Astrocyte of the spinal cord (primary cell): ENCODE measurements around the gene PRMT2.

Experiments used
- DNase-seq: peaks from one replicate; pipeline ENCODE4 v3.0.0; 2011; ENCODE audit warnings: low read depth, low spot score
- H3K4me3 ChIP-seq: 2 replicates; pipeline ENCODE4 v1.5.1; 2011; ENCODE audit warnings: low read depth, mild to moderate bottlenecking, low read length, moderate library complexity
- in situ Hi-C: cut with HindIII; loops from 2 replicates; pipeline ENCODE4 v1.10.0; 2017; ENCODE audit warnings: low sequenced_read_pairs
- TF ChIP-seq, protein P1 (sequence below): IDR thresholded peaks from 2 replicates; pipeline ENCODE4 v1.5.1; 2012; ENCODE audit warnings: low read depth, mild to moderate bottlenecking, low read length, inconsistent platforms

Gene PRMT2

DNA sequence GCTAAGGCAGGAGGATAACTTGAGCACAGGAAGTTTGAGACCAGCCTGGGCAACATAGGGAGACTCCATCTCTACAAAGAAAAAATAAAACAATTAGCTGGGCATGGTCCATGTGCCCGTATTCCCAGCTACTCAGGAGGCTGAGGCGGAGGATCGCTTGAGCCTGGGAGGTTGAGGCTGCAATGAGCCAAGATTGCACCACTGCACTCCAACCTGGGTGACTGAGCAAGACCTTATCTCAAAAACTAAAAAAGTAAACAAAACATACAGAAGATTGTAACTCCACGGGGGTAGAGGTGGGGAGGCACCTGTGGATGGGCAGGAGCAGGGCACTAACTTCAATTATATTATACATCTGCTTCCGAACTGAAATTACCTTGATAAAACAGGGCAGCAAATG is 35.2 kb upstream of the PRMT2 start:
- no peak overlapping the region for H3K4me3 ChIP-seq
- in situ Hi-C loops, result no loop called here
- TF ChIP-seq, protein P1, sequence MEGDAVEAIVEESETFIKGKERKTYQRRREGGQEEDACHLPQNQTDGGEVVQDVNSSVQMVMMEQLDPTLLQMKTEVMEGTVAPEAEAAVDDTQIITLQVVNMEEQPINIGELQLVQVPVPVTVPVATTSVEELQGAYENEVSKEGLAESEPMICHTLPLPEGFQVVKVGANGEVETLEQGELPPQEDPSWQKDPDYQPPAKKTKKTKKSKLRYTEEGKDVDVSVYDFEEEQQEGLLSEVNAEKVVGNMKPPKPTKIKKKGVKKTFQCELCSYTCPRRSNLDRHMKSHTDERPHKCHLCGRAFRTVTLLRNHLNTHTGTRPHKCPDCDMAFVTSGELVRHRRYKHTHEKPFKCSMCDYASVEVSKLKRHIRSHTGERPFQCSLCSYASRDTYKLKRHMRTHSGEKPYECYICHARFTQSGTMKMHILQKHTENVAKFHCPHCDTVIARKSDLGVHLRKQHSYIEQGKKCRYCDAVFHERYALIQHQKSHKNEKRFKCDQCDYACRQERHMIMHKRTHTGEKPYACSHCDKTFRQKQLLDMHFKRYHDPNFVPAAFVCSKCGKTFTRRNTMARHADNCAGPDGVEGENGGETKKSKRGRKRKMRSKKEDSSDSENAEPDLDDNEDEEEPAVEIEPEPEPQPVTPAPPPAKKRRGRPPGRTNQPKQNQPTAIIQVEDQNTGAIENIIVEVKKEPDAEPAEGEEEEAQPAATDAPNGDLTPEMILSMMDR, result no peak
- DNase-seq, result no peak

DNA sequence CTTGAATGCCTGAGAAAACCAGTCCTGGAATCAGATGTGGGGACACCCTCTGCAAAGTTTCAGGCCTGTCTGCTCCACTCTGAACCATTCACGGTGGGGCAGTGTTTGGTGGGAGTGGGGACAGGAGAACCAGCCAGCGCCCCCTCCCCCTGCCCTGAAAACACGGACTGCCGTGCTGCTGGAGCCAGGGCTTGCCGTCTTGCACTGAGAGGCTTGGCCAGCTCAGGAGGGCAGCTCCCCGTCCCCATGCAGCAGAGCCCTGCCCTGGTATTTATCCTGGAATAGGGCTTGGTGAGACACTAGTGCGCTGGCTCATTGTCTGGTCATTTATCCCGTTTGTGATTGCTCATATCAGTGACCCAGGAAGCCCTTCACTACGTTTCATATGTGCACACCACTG is 34.5 kb upstream of the PRMT2 start:
- in situ Hi-C loops, result no loop called here
- no peak overlapping the region for H3K4me3 ChIP-seq
- no peak for DNase-seq
- TF ChIP-seq, protein P1, result no peak

DNA sequence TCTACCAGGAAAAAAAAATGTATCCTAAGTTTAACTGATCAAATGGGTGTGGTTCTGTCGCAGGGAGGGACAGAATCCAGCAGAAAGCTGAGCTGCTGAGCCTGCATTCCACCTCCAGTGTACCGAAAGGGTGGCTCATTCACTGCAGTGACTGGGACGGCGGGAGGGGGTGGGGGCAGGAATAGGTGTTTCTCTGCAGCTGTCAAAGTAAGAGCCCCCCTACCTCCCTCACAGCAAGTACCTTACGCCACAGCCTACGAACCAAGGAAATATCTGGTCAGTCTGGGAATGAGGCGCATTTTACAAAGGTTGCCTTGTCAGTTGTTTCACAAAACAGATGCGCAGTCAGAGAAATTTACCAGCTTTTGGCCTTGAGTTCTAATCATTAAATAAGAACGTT is 32.2 kb upstream of the PRMT2 start:
- no peak for DNase-seq
- TF ChIP-seq, protein P1, result no peak
- H3K4me3 ChIP-seq, result no peak overlapping the region
- in situ Hi-C loops, result no loop called here

DNA sequence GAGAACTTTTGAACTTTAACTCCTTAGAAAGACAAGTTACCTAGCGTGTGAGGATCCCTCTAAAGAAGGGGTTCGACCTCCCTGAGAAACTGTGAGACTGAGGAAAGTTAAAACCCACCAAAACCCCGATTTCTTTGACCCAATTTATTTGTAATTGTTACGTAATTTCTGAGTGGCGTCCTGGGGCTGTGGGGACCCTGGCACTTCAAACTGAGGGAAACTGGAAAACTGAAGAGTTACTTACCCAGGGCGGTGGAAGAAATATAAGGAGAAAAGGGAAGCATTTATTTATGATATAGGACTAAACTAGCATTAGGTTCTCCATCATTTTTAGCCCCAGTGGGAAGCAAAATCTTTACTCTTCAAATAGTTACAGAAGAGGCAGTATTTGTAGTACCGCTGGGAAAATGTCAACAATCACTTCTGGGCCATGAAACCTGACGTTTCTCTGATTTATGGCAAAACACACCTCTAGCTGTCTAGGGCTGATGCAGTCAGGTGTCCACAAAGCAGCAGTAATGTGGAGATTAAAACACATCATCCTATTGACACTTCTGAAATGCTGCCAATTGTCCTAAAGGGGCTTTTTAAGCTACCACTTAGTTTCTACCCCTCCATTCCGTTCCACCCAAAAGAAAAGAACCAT is 31.0 kb upstream of the PRMT2 start:
- TF ChIP-seq, protein P1, result no peak
- H3K4me3 ChIP-seq, result no peak overlapping the region
- no peak for DNase-seq
- in situ Hi-C loops, result no loop called here

DNA sequence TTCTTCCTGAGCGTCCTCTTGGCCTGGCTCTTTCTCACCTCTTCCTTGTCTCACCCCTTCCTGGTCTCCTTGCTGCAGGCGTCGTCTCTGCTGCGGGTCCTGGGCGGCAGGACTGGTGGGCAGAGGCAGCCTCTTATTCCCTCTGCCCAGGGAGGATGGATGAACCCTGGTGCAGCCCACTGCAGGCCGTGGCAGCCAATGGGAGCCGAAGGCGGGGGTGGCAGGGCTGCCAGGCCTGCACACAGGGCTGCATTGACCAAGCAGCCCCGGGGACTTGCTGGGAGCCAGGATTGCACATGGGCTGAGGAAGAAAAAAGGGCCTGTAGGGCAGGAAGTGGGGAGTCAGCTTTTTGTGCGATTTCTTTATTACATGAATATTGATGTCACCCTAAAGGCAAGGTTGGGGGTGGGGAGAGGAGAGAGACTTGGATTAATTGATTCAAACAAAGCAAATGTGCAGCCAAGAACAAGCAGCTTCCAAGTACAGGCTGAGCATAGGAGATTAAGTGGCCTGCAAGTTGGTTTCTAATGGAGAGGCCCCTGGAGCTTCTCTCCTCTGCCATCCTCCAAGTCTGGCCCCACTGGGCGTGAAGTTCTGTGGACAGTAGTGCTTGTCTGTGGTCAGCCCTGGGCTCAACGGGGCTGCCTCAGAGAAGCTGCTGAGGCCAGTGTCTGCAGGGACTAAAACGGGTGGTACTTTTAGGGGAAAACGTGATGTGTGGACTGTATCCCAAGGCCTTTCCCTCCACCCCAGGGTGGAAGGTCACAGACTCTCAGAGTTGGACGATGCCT is 30.3 kb upstream of the PRMT2 start, which contains the start of gene S100B:
Gene S100B, minus strand, starts transcription at position 108 of the 792 bp plus-strand sequence. CDS start 2,667 bp downstream, outside the sequence.
- in situ Hi-C loops, result no loop called here
- no peak within 1 kb of the TSS for H3K4me3 ChIP-seq
- TF ChIP-seq, protein P1, result no peak
- no peak for DNase-seq

DNA sequence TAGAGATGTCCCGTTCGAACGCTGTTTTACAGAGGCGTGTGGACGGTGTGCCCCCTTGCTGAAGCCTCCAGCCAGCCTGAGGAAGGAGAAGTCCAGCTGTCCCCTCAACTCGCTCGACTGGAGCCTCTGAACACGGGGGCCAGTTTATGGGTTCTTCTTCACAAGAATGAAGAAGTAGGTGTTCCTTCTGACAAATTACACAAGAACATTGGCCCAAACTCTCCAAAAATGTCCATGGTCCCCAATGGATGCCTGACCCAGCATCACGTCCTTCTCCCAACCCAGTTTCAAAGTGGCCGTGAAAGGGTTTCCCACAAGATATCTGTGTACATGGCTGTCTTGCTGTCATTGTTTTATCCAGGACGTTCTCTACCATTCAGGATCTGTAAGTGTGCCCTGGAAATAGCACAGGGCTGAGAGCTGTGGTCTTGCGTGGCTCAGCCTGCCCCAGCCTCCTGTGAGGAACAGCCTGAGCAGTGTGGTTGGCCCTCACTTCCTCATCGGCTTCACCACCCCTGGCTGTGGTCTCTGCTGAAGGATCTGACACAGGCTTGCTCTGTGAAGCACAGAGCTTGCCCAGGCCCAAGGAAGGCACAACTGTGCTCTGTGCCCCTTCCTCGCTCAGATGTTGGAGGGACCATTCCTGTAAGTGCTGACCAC is 29.6 kb upstream of the PRMT2 start:
- H3K4me3 ChIP-seq, result no peak overlapping the region
- no peak for DNase-seq
- in situ Hi-C loops, result no loop called here
- TF ChIP-seq, protein P1, result no peak
